Measurements from ENCODE around the gene AHNAK2.
A peak's percentile ranks its signal among the peaks of the same experiment; 100 is the strongest.

The AHNAK2 gene

DNA sequence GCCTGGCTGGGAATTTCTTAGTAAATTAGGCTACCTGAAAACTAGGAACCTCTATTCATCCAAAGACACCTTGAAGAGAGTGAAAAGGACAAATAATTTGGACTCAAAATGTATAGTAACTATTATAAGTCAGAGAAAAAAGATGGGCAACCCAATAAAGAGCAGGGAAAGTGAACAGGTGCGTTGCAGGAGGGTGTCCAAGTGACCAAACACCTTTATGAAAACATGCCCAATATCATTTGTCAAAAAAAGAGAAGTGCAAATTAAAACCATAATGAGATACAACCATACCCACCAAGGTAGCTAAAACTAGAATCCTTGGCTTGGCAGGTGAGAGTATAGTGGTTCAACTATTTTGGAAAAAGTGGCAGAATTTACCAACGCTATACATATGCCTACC, 78.4 kb downstream of the AHNAK2 start:
- H3K4me3 ChIP-seq (replicated peaks; ENCODE audit: insufficient read depth, low read length): no peak overlapping the region

DNA sequence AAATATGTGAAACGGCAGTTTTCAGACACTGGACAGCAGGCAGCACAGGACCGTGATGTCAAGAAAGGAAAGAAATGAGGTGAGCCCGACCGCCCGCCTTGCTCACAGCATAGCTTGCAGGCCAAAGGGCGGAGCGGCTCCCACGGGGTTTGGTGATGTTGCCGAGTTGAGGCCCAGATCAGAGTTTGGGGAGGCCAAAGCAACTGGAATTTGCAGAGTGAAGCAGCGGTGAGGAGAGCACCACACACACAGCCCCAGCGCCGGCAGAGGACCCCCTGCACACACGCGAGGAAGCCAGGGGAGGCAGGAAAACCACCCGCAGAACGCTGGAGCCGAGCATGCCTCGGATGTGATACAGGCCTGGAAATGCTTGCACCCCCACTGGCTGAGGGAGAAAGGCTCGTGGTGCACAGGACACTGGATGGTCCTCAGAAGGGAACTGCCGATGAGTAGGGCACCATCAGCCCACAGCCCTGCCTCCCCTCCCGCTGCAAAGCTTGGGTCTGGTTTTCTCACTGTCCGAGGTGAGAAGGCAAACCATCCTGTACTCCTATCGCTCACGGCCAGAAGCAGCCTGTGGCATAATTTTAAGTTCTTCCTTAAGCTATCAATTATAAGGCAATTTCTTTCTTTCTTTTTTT, 79.2 kb downstream of the AHNAK2 start:
- DNase-seq (ENCODE audit: low read depth in 1 of 2, low spot score in 1 of 2): no peak
- H3K27ac ChIP-seq (replicated peaks): no peak overlapping the region
- H3K27me3 ChIP-seq (ENCODE audit: insufficient read depth, poor library complexity, severe bottlenecking): peaks cover 2% of the 10 kb centered on the region
- H3K4me3 ChIP-seq (replicated peaks; ENCODE audit: insufficient read depth, low read length): no peak overlapping the region
- TF ChIP-seq POLR2AphosphoS5 (IDR thresholded peaks at IDR 0.05; ENCODE audit: low read depth) (no peak), SPI1 (IDR thresholded peaks at IDR 0.05; ENCODE audit: borderline replicate concordance, low read depth) (no peak), GABPA (IDR thresholded peaks at IDR 0.05; ENCODE audit: low read depth) (no peak), CTCF (IDR thresholded peaks at IDR 0.05; ENCODE audit: insufficient read depth, low read length) (no peak)
- TF ChIP-seq, protein P1, sequence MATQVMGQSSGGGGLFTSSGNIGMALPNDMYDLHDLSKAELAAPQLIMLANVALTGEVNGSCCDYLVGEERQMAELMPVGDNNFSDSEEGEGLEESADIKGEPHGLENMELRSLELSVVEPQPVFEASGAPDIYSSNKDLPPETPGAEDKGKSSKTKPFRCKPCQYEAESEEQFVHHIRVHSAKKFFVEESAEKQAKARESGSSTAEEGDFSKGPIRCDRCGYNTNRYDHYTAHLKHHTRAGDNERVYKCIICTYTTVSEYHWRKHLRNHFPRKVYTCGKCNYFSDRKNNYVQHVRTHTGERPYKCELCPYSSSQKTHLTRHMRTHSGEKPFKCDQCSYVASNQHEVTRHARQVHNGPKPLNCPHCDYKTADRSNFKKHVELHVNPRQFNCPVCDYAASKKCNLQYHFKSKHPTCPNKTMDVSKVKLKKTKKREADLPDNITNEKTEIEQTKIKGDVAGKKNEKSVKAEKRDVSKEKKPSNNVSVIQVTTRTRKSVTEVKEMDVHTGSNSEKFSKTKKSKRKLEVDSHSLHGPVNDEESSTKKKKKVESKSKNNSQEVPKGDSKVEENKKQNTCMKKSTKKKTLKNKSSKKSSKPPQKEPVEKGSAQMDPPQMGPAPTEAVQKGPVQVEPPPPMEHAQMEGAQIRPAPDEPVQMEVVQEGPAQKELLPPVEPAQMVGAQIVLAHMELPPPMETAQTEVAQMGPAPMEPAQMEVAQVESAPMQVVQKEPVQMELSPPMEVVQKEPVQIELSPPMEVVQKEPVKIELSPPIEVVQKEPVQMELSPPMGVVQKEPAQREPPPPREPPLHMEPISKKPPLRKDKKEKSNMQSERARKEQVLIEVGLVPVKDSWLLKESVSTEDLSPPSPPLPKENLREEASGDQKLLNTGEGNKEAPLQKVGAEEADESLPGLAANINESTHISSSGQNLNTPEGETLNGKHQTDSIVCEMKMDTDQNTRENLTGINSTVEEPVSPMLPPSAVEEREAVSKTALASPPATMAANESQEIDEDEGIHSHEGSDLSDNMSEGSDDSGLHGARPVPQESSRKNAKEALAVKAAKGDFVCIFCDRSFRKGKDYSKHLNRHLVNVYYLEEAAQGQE (IDR thresholded peaks at IDR 0.05; ENCODE audit: insufficient replicate concordance, low read depth): no peak

More for the DNA sequence above, 78.4 kb downstream of the AHNAK2 start:
- no peak for DNase-seq (ENCODE audit: low read depth in 1 of 2, low spot score in 1 of 2)
- H3K27ac ChIP-seq (replicated peaks): no peak overlapping the region
- H3K27me3 ChIP-seq (ENCODE audit: insufficient read depth, poor library complexity, severe bottlenecking): peaks cover 2% of the 10 kb centered on the region
- TF ChIP-seq, protein P1 (IDR thresholded peaks at IDR 0.05; ENCODE audit: insufficient replicate concordance, low read depth): no peak
- TF ChIP-seq SPI1 (IDR thresholded peaks at IDR 0.05; ENCODE audit: borderline replicate concordance, low read depth): peak; percentile 23; the same call in 1 of the 2 replicates

DNA sequence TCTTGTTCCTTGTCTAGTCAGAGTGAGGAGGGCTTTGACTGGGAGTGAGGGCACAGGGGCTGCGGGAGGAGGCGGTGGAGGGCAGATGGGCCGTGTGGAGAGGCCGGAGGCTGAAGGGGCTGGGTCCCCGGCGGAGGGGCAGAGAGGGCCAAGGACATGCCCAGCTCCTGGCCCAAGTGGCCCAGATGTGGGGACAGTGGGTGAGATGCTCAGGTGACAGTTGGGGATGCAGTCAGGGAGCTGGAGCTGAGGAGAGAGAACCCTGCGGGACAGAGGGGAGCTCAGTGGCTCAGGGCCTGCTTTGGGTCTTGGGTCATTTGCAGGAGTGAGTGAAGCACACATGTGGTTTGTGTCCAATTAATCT, 80.0 kb downstream of the AHNAK2 start:
- Histone ChIP-seq H3K27me3 (ENCODE audit: insufficient read depth, poor library complexity, severe bottlenecking) (peaks cover 2% of the 10 kb centered on the region), H3K4me3 (replicated peaks; ENCODE audit: insufficient read depth, low read length) (no peak overlapping the region), H3K27ac (replicated peaks) (no peak overlapping the region)
- DNase-seq (ENCODE audit: low read depth in 1 of 2, low spot score in 1 of 2): no peak
- TF ChIP-seq CTCF (IDR thresholded peaks at IDR 0.05; ENCODE audit: insufficient read depth, low read length): no peak
- no peak for TF ChIP-seq SPI1 (IDR thresholded peaks at IDR 0.05; ENCODE audit: borderline replicate concordance, low read depth)
- TF ChIP-seq GABPA (IDR thresholded peaks at IDR 0.05; ENCODE audit: low read depth): no peak
- TF ChIP-seq POLR2AphosphoS5 (IDR thresholded peaks at IDR 0.05; ENCODE audit: low read depth): no peak
- TF ChIP-seq, protein P1 (IDR thresholded peaks at IDR 0.05; ENCODE audit: insufficient replicate concordance, low read depth): no peak

All from HL-60 (cell line).